GM23248 (cell line): ENCODE data around the gene CADM1. TPM values are rescaled to one million over a fixed set of nuclear protein-coding genes. Genes with fewer than 3 reads are reported as not detected.

Source experiments
- DNase-seq: peaks from one replicate; pipeline ENCODE4 v3.0.0-alpha.2; 2015
- H2AFZ ChIP-seq: fragments of 200-600 bp; sonication (generic); 2 replicates; pipeline ENCODE4 v1.6.1; 2016; ENCODE audit warnings: antibody characterized with exemption
- H3F3A ChIP-seq: fragments of 200-600 bp; sonication (generic); 2 replicates; pipeline ENCODE4 v1.6.1; 2016; ENCODE audit warnings: mild to moderate bottlenecking, antibody characterized with exemption, mixed run types; ENCODE audit not compliant: insufficient read depth
- H3K27ac ChIP-seq: fragments of 200-600 bp; sonication (generic); 2 replicates; pipeline ENCODE4 v1.5.1; 2016; ENCODE audit warnings: mild to moderate bottlenecking
- H3K27me3 ChIP-seq: fragments of 200-600 bp; sonication (generic); replicated peaks from 2 replicates; pipeline ENCODE4 v1.6.1; 2016; ENCODE audit warnings: mild to moderate bottlenecking; ENCODE audit not compliant: insufficient read depth
- H3K36me3 ChIP-seq: fragments of 200-600 bp; sonication (generic); 2 replicates; pipeline ENCODE4 v1.6.1; 2016; ENCODE audit warnings: low read depth, mild to moderate bottlenecking
- H3K4me1 ChIP-seq: fragments of 200-600 bp; sonication (generic); 2 replicates; pipeline ENCODE4 v1.6.1; 2016; ENCODE audit warnings: mild to moderate bottlenecking; ENCODE audit not compliant: insufficient read depth
- H3K4me2 ChIP-seq: fragments of 200-600 bp; sonication (generic); one replicate; pipeline ENCODE4 v1.6.1; 2016; ENCODE audit warnings: mild to moderate bottlenecking; ENCODE audit not compliant: unreplicated experiment
- H3K4me3 ChIP-seq: fragments of 200-600 bp; sonication (generic); 2 replicates; pipeline ENCODE4 v1.5.1; 2016; ENCODE audit warnings: mild to moderate bottlenecking
- H3K79me2 ChIP-seq: fragments of 200-600 bp; sonication (generic); 2 replicates; pipeline ENCODE4 v1.6.1; 2016; ENCODE audit warnings: mild to moderate bottlenecking; ENCODE audit not compliant: insufficient read depth
- H3K9ac ChIP-seq: fragments of 200-600 bp; sonication (generic); 2 replicates; pipeline ENCODE4 v1.6.1; 2016; ENCODE audit warnings: mild to moderate bottlenecking
- H3K9me2 ChIP-seq: fragments of 200-600 bp; sonication (generic); 2 replicates; pipeline ENCODE4 v1.6.1; 2016; ENCODE audit warnings: mixed run types, mild to moderate bottlenecking, moderate library complexity; ENCODE audit not compliant: insufficient read depth
- H3K9me3 ChIP-seq: fragments of 200-600 bp; sonication (generic); one replicate; pipeline ENCODE4 v1.6.1; 2017; ENCODE audit warnings: low read depth
- H4K20me1 ChIP-seq: fragments of 200-600 bp; sonication (generic); 2 replicates; pipeline ENCODE4 v1.6.0; 2016; ENCODE audit not compliant: insufficient read depth
- EZH2 ChIP-seq: fragments of 200-600 bp; sonication (generic); IDR thresholded peaks from 2 replicates; pipeline ENCODE4 v1.6.1; 2018; ENCODE audit warnings: antibody characterized with exemption, mild to moderate bottlenecking; ENCODE audit not compliant: insufficient read depth, poor library complexity, severe bottlenecking
- EZH2phosphoT487 ChIP-seq: fragments of 200-600 bp; sonication (generic); IDR thresholded peaks from 2 replicates; pipeline ENCODE4 v1.6.1; 2018; ENCODE audit warnings: antibody characterized with exemption, moderate library complexity, mild to moderate bottlenecking, low read depth; ENCODE audit not compliant: insufficient read depth
- WGBS, 2 experiments: methylation state at CpG; one replicate each; pipeline ENCODE4 v1.1.6; 2015 to 2017; ENCODE audit warnings: low lambda C conversion rate in 2 of 2, low coverage in 1 of 2; ENCODE audit errors: missing lambda C conversion rate in 2 of 2; 5-methylcytosine and 5-hydroxymethylcytosine counted together
- in situ Hi-C: fragments of 300-500 bp; cut with MboI; formaldehyde crosslinking; loops from 2 replicates; pipeline ENCODE4 v1.15.0; 2020
- polyA plus RNA-seq: library from polyadenylated mRNA; unstranded; fragments of >200 nt; fragmentation: Nextera tagmentation; extraction: Ambion mirVana; gene quantifications from 2 replicates; pipeline ENCODE4 v1.2.1, GENCODE V29; 2016
- total RNA-seq: library from RNA; depleted of rRNA; stranded (reverse); fragments of >200 nt; shearing (Covaris generic); gene quantifications from 2 replicates; pipeline ENCODE4 v1.2.3, GENCODE V29; 2014

Gene CADM1
- total and polyA plus RNA-seq, 2 experiments from 2014 or later: 0.83 to 1.4 TPM

DNA sequence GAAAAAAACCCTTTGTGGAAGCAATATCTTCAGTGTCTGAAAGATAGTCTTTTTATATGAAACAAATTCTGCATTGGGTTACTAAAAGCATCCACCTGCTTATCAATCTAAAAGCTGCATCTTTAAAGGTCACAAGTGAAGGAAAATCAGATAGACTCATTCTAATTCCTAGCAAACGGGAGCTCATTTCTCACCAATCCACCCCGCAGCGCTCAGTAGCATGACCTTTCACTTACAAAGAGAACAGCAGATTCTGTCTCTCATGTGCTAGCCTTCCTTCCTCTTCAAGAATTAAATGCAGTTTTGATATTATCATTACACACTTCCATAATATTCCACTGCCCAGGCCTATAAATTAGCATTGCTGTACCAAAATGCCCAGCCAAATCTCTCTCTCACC lies 212.9 kb downstream of the CADM1 start:
- no peak overlapping the region for H3K4me3 ChIP-seq
- no peaks in the 10 kb centered on the region for H3F3A ChIP-seq
- H3K27me3 ChIP-seq: no peaks in the 10 kb centered on the region
- DNase-seq: no peak
- no peaks in the 10 kb centered on the region for H3K36me3 ChIP-seq
- no peak overlapping the region for H2AFZ ChIP-seq
- 82% methylated on average over 3 of the region's 3 CpGs for WGBS, 2 experiments
- in situ Hi-C loops: no loop called here
- no peaks in the 10 kb centered on the region for H4K20me1 ChIP-seq
- H3K4me2 ChIP-seq: no peak overlapping the region
- H3K4me1 ChIP-seq: no peaks in the 10 kb centered on the region
- H3K79me2 ChIP-seq: no peaks in the 10 kb centered on the region
- no peaks in the 10 kb centered on the region for H3K9me2 ChIP-seq
- H3K9me3 ChIP-seq: no peaks in the 10 kb centered on the region
- no peak overlapping the region for H3K27ac ChIP-seq
- no peak for TF ChIP-seq EZH2phosphoT487
- TF ChIP-seq EZH2: no peak
- H3K9ac ChIP-seq: no peak overlapping the region

DNA sequence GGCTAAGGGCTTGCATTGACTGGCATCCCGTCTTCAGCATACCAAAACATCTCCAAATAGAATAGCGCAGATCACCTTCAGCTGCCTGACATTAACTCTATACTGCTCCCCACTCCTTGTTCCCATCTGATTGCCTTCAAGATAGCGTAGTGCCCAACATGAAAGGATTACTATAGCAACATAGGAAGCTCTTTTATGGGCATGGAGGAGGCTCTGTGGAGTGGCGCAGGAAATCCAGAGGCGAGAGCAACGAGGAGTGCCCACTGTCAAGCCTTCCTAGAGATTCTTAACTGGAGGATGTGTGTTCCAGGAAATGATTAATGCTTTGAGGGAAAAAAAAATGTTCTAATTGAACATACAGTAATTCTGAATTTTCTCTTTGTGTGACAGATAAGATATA lies 213.3 kb downstream of the CADM1 start:
- no peak overlapping the region for H3K4me3 ChIP-seq
- 58 to 59% methylated on average over 6 of the region's 6 CpGs for WGBS, 2 experiments
- H2AFZ ChIP-seq: no peak overlapping the region
- no peaks in the 10 kb centered on the region for H3K9me2 ChIP-seq
- no peak for DNase-seq
- H3F3A ChIP-seq: no peaks in the 10 kb centered on the region
- no peaks in the 10 kb centered on the region for H3K36me3 ChIP-seq
- no peaks in the 10 kb centered on the region for H3K79me2 ChIP-seq
- H3K9ac ChIP-seq: no peak overlapping the region
- H3K4me1 ChIP-seq: no peaks in the 10 kb centered on the region
- no peak for TF ChIP-seq EZH2
- TF ChIP-seq EZH2phosphoT487: no peak
- no peaks in the 10 kb centered on the region for H3K27me3 ChIP-seq
- in situ Hi-C loops: no loop called here
- H3K27ac ChIP-seq: no peak overlapping the region
- H4K20me1 ChIP-seq: no peaks in the 10 kb centered on the region
- H3K9me3 ChIP-seq: no peaks in the 10 kb centered on the region
- no peak overlapping the region for H3K4me2 ChIP-seq

DNA sequence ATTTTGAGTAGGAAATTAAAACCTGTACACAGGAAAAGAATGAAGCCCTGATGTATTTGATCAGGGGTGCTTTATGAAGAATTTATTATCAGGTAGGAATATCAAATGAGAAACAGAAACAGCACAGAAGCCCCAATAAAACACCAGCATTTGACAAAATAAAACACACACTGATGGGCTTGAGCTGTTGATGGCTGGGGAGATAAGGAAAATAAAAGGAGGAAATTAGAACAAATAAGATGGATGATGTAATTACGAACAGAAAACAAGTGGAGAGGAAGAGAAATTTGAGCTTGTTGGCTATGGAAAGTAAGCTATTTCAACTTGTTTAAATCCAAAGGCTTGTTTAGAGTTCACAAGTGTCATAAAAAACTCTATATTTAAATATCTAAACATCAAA lies 213.7 kb downstream of the CADM1 start:
- in situ Hi-C loops: no loop called here
- no peaks in the 10 kb centered on the region for H3K9me3 ChIP-seq
- 3 to 10% methylated on average over 1 of the region's 1 CpG for WGBS, 2 experiments

DNA sequence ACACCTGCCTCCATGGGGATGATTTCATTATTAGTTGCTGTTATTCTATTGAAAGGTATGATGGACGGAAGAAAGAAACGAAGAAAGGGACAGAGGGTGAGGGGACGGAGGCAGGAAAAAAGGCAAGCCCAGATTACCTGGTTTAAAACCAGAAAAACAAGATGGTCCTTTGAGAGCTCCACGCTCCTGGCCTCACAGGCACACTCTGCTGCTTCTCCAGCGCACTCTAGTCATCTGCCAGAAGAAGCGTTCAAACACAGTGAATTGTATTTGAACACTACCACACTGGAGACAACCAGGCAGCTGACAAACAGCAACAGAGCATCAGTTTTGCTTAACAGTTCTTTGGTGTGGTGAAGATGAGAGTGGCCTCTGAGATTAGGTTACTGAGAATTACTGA lies 216.9 kb downstream of the CADM1 start:
- no peaks in the 10 kb centered on the region for H3F3A ChIP-seq
- no peak overlapping the region for H3K9ac ChIP-seq
- no peak for DNase-seq
- H3K79me2 ChIP-seq: no peaks in the 10 kb centered on the region
- H3K9me2 ChIP-seq: no peaks in the 10 kb centered on the region
- in situ Hi-C loops: no loop called here
- no peaks in the 10 kb centered on the region for H4K20me1 ChIP-seq
- no peak overlapping the region for H3K4me2 ChIP-seq
- TF ChIP-seq EZH2phosphoT487 (no peak), EZH2 (no peak)
- H3K36me3 ChIP-seq: no peaks in the 10 kb centered on the region
- no peak overlapping the region for H3K27ac ChIP-seq
- H3K4me3 ChIP-seq: no peak overlapping the region
- no peaks in the 10 kb centered on the region for H3K27me3 ChIP-seq
- no peak overlapping the region for H2AFZ ChIP-seq
- no peaks in the 10 kb centered on the region for H3K4me1 ChIP-seq
- no peaks in the 10 kb centered on the region for H3K9me3 ChIP-seq
- 56 to 61% methylated on average over 6 of the region's 6 CpGs for WGBS, 2 experiments

More for the DNA sequence above, 213.7 kb downstream of the CADM1 start:
- TF ChIP-seq EZH2 (no peak), EZH2phosphoT487 (no peak)
- no peaks in the 10 kb centered on the region for H3K9me2 ChIP-seq
- H3K4me2 ChIP-seq: no peak overlapping the region
- no peaks in the 10 kb centered on the region for H3F3A ChIP-seq
- no peak overlapping the region for H3K9ac ChIP-seq
- H3K36me3 ChIP-seq: no peaks in the 10 kb centered on the region
- no peaks in the 10 kb centered on the region for H3K27me3 ChIP-seq
- H3K27ac ChIP-seq: no peak overlapping the region
- no peak overlapping the region for H2AFZ ChIP-seq
- H3K79me2 ChIP-seq: no peaks in the 10 kb centered on the region
- H4K20me1 ChIP-seq: no peaks in the 10 kb centered on the region
- DNase-seq: no peak
- H3K4me3 ChIP-seq: no peak overlapping the region
- no peaks in the 10 kb centered on the region for H3K4me1 ChIP-seq

DNA sequence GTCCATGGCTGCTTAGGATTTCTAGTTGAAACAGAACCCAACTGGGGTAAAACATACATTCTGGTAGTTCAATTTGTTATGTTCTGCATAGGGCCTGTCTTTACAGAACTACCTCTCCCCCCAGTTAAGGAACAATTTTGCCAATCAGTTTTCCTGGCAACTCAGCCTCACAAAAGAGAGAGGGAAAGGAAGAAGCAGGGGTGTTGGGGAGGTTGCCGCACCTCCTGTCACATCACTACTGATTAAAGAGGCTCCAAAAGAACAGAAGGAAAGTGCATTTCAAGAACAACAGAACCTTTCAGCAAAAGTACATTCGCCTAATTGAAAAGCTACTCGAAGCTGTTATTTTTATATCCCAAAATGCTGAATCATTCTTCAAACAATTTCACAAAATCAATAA lies 217.6 kb downstream of the CADM1 start:
- TF ChIP-seq EZH2 (no peak), EZH2phosphoT487 (no peak)
- WGBS, 2 experiments: 65 to 70% methylated on average over 3 of the region's 3 CpGs
- H3K36me3 ChIP-seq: no peaks in the 10 kb centered on the region
- no peaks in the 10 kb centered on the region for H3K9me2 ChIP-seq
- no peaks in the 10 kb centered on the region for H4K20me1 ChIP-seq
- H3K27ac ChIP-seq: no peak overlapping the region
- DNase-seq: no peak
- no peaks in the 10 kb centered on the region for H3K79me2 ChIP-seq
- H3F3A ChIP-seq: no peaks in the 10 kb centered on the region
- no peaks in the 10 kb centered on the region for H3K4me1 ChIP-seq
- H3K27me3 ChIP-seq: no peaks in the 10 kb centered on the region
- H3K9ac ChIP-seq: no peak overlapping the region
- H3K9me3 ChIP-seq: no peaks in the 10 kb centered on the region
- in situ Hi-C loops: no loop called here
- no peak overlapping the region for H2AFZ ChIP-seq
- H3K4me2 ChIP-seq: no peak overlapping the region
- H3K4me3 ChIP-seq: no peak overlapping the region
